ENCODE measurements around the gene GEMIN4.

GRCh38 chr17:700504-701094, 51.5 kb downstream of the GEMIN4 start:
- TF ChIP-seq CTCF (IDR thresholded peaks at IDR 0.05; ENCODE audit: low read depth, low read length, poor library complexity, severe bottlenecking) (peak; percentile 62), EZH2phosphoT487 (IDR thresholded peaks at IDR 0.05; ENCODE audit: borderline replicate concordance, low read length) (no peak)

Measured in DOHH2 (cell line).